GM23338 (cell line): ENCODE measurements around the gene SZRD1.

ENCODE experiments used
- CREB1 ChIP-seq: fragments of 250-450 bp; sonication (Bioruptor Pico); IDR thresholded peaks from 2 replicates; pipeline ENCODE4 v1.5.0; 2020; ENCODE audit warnings: low read depth, mild to moderate bottlenecking, moderate library complexity
- EZH2 ChIP-seq: fragments of 200-600 bp; sonication (generic); IDR thresholded peaks from one replicate; pipeline ENCODE4 v1.8.0; 2017; ENCODE audit warnings: antibody characterized with exemption, mild to moderate bottlenecking, low read depth; ENCODE audit not compliant: unreplicated experiment
- EZH2phosphoT487 ChIP-seq: fragments of 200-600 bp; sonication (generic); IDR thresholded peaks from one replicate; pipeline ENCODE4 v1.8.1; 2018; ENCODE audit warnings: antibody characterized with exemption; ENCODE audit not compliant: unreplicated experiment
- JUNB ChIP-seq: IDR thresholded peaks from one replicate; pipeline ENCODE4 v1.6.1; 2016; ENCODE audit warnings: antibody characterized with exemption; ENCODE audit not compliant: unreplicated experiment
- POLR2AphosphoS5 ChIP-seq: IDR thresholded peaks from 2 replicates; pipeline ENCODE4 v1.6.1; 2016; ENCODE audit warnings: antibody characterized with exemption, low read depth
- REST ChIP-seq: IDR thresholded peaks from one replicate; pipeline ENCODE4 v1.6.1; 2018; ENCODE audit warnings: antibody characterized with exemption; ENCODE audit not compliant: unreplicated experiment
- ZNF114 ChIP-seq: fragments of 250-450 bp; sonication (Bioruptor Pico); IDR thresholded peaks from 2 replicates; pipeline ENCODE4 v1.5.0; 2020; ENCODE audit warnings: mild to moderate bottlenecking, moderate library complexity
- ZNF331 ChIP-seq: fragments of 250-450 bp; sonication (Bioruptor Pico); IDR thresholded peaks from 2 replicates; pipeline ENCODE4 v1.5.0; 2020; ENCODE audit warnings: low read depth, mild to moderate bottlenecking, moderate library complexity
- ZNF462 ChIP-seq: fragments of 250-450 bp; sonication (Bioruptor Pico); IDR thresholded peaks from 2 replicates; pipeline ENCODE4 v1.5.0; 2020; ENCODE audit warnings: mild to moderate bottlenecking, moderate library complexity
- TF ChIP-seq, protein P1 (sequence below), 2 experiments: fragments of 200-600 bp in 1 of 2; sonication (generic) in 1 of 2; conservative IDR thresholded peaks; 2 replicates each; pipeline versions ENCODE4 v1.5.1 to v1.6.1; 2016 to 2017; ENCODE audit warnings: antibody characterized with exemption in 2 of 2, low read depth in 2 of 2, mild to moderate bottlenecking in 2 of 2, moderate library complexity in 1 of 2
- TF ChIP-seq, protein P2 (sequence below): IDR thresholded peaks from 2 replicates; pipeline ENCODE4 v1.6.1; 2016; ENCODE audit warnings: antibody characterized with exemption

DNA sequence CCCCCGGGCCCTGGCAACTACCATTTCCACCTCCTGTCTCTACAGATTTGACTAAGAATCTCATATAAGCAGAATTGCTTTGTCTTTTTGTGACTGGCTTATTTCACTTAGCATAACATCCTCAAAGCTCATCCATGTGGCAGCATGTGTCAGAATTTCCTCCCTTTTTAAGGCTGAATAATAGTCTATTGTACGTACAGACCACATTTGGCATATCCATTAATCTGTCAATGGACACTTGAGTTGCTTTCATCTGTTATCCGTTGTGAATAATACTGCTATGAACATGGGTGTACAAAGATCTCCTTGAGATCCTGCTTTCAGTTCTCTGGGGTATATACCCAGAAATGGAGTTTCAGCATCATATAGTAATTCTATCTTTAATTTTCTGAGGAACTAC, 46.1 kb downstream of the SZRD1 start:
- TF ChIP-seq, protein P1, sequence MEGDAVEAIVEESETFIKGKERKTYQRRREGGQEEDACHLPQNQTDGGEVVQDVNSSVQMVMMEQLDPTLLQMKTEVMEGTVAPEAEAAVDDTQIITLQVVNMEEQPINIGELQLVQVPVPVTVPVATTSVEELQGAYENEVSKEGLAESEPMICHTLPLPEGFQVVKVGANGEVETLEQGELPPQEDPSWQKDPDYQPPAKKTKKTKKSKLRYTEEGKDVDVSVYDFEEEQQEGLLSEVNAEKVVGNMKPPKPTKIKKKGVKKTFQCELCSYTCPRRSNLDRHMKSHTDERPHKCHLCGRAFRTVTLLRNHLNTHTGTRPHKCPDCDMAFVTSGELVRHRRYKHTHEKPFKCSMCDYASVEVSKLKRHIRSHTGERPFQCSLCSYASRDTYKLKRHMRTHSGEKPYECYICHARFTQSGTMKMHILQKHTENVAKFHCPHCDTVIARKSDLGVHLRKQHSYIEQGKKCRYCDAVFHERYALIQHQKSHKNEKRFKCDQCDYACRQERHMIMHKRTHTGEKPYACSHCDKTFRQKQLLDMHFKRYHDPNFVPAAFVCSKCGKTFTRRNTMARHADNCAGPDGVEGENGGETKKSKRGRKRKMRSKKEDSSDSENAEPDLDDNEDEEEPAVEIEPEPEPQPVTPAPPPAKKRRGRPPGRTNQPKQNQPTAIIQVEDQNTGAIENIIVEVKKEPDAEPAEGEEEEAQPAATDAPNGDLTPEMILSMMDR (conservative IDR thresholded peaks at IDR 0.05; ENCODE audit: low read depth in 2 of 2), result no peak
- TF ChIP-seq POLR2AphosphoS5 (no peak), REST (no peak), EZH2phosphoT487 (no peak), ZNF462 (CRISPR knock-in tag) (no peak), EZH2 (no peak), JUNB (no peak), ZNF331 (CRISPR knock-in tag) (no peak), ZNF114 (CRISPR knock-in tag) (no peak), CREB1 (CRISPR knock-in tag) (no peak)
- TF ChIP-seq, protein P2, sequence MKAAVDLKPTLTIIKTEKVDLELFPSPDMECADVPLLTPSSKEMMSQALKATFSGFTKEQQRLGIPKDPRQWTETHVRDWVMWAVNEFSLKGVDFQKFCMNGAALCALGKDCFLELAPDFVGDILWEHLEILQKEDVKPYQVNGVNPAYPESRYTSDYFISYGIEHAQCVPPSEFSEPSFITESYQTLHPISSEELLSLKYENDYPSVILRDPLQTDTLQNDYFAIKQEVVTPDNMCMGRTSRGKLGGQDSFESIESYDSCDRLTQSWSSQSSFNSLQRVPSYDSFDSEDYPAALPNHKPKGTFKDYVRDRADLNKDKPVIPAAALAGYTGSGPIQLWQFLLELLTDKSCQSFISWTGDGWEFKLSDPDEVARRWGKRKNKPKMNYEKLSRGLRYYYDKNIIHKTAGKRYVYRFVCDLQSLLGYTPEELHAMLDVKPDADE, result no peak
